HG03066 (cell line): ENCODE results near the gene PMP22.
A peak's percentile ranks its signal among the peaks of the same experiment; 100 is the strongest.
"Not testable (repeated sequence)": the region's sequence is repeated elsewhere in the genome, so short reads cannot be mapped to it uniquely, and the experiment has no call there.

Experiments used
- ATAC-seq: cut with Tn5 transposase; IDR thresholded peaks from one replicate; pipeline ENCODE4 v1.9.1; 2021; ENCODE audit warnings: low read depth; ENCODE audit not compliant: unreplicated experiment

The PMP22 gene

GRCh38 chr17:15257258-15257788, 7.8 kb downstream of the PMP22 start:
- peak; percentile 72 for ATAC-seq

GRCh38 chr17:15256689-15257088, 8.4 kb downstream of the PMP22 start:
- no peak for ATAC-seq

- no peak for ATAC-seq
Observed at GRCh38 chr17:15255713-15256454, 9.2 kb downstream of the PMP22 start.

GRCh38 chr17:15250135-15250860, 14.8 kb downstream of the PMP22 start:
- ATAC-seq: no peak

GRCh38 chr17:15249487-15249886, 15.6 kb downstream of the PMP22 start:
- no peak for ATAC-seq

- ATAC-seq: no peak
Observed at GRCh38 chr17:15247891-15248529, 17.1 kb downstream of the PMP22 start.

- ATAC-seq: no peak
Observed at GRCh38 chr17:15245054-15245453, 20.1 kb downstream of the PMP22 start.

- ATAC-seq: no peak
Observed at GRCh38 chr17:15240644-15241043, 24.5 kb downstream of the PMP22 start.

GRCh38 chr17:15239491-15239890, 25.6 kb downstream of the PMP22 start:
- no peak for ATAC-seq

GRCh38 chr17:15238676-15239422, 26.3 kb downstream of the PMP22 start:
- ATAC-seq: no peak

GRCh38 chr17:15238057-15238456, 27.1 kb downstream of the PMP22 start:
- no peak for ATAC-seq

- no peak for ATAC-seq
Observed at GRCh38 chr17:15237106-15237425, 28.1 kb downstream of the PMP22 start.

GRCh38 chr17:15236281-15237105, 28.6 kb downstream of the PMP22 start:
- no peak for ATAC-seq

GRCh38 chr17:15233971-15234370, 31.2 kb downstream of the PMP22 start:
- no peak for ATAC-seq

GRCh38 chr17:15233022-15233805, 31.9 kb downstream of the PMP22 start:
- no peak for ATAC-seq

GRCh38 chr17:15232517-15232915, 32.6 kb downstream of the PMP22 start:
- ATAC-seq: no peak

GRCh38 chr17:15231851-15232516, 33.1 kb downstream of the PMP22 start:
- no peak for ATAC-seq

- ATAC-seq: no peak
Observed at GRCh38 chr17:15230866-15231265, 34.3 kb downstream of the PMP22 start.

GRCh38 chr17:15221827-15222226, 43.3 kb downstream of the PMP22 start:
- ATAC-seq: not testable (repeated sequence)
